H4 (cell line): Measurements from ENCODE around the gene RPA3. TPM values are rescaled to one million over a fixed set of nuclear protein-coding genes. Genes with fewer than 3 reads are reported as not detected.
A peak's percentile ranks its signal among the peaks of the same experiment; 100 is the strongest.

Experiments
- DNase-seq: peaks from one replicate; pipeline ENCODE4 v3.0.0-alpha.2; 2015; ENCODE audit warnings: low spot score
- total RNA-seq: library from RNA; depleted of rRNA; stranded (reverse); fragments of >200 nt; shearing (Covaris generic); gene quantifications from 2 replicates; pipeline ENCODE4 v1.2.3, GENCODE V29; 2014; rRNA removed

Gene RPA3
- 228 and 233 TPM in 2 replicates for total RNA-seq

GRCh38 chr7:7718492-7718891 lies at the start of gene RPA3:
Gene RPA3, minus strand, starts transcription at chr7:7718607. Its CDS starts 78,189 bp downstream, at chr7:7640418.
- DNase-seq = no peak

GRCh38 chr7:7766671-7767070 lies 48.3 kb upstream of the RPA3 start:
- DNase-seq = no peak

- no peak for DNase-seq
Measured at GRCh38 chr7:7765422-7765821, 47.0 kb upstream of the RPA3 start.

- no peak for DNase-seq
Measured at GRCh38 chr7:7764520-7765396, 46.4 kb upstream of the RPA3 start.

- DNase-seq = peak; percentile 72
Measured at GRCh38 chr7:7761974-7762779, 43.8 kb upstream of the RPA3 start.

GRCh38 chr7:7761340-7761973 lies 43.0 kb upstream of the RPA3 start:
- DNase-seq = peak; percentile 64

- DNase-seq = no peak
Measured at GRCh38 chr7:7757576-7757975, 39.2 kb upstream of the RPA3 start.

GRCh38 chr7:7756577-7756976 lies 38.2 kb upstream of the RPA3 start:
- DNase-seq = no peak

- DNase-seq = no peak
Measured at GRCh38 chr7:7751243-7752092, 33.1 kb upstream of the RPA3 start.

GRCh38 chr7:7750571-7751242 lies 32.3 kb upstream of the RPA3 start:
- DNase-seq = no peak

- no peak for DNase-seq
Measured at GRCh38 chr7:7746458-7746857, 28.1 kb upstream of the RPA3 start.

- DNase-seq = no peak
Measured at GRCh38 chr7:7745966-7746365, 27.6 kb upstream of the RPA3 start.

- no peak for DNase-seq
Measured at GRCh38 chr7:7745258-7745657, 26.9 kb upstream of the RPA3 start.

GRCh38 chr7:7742223-7742622 lies 23.8 kb upstream of the RPA3 start:
- no peak for DNase-seq

GRCh38 chr7:7740037-7740355 lies 21.6 kb upstream of the RPA3 start:
- no peak for DNase-seq

GRCh38 chr7:7739204-7740036 lies 21.0 kb upstream of the RPA3 start:
- no peak for DNase-seq

- no peak for DNase-seq
Measured at GRCh38 chr7:7738622-7739021, 20.2 kb upstream of the RPA3 start.

GRCh38 chr7:7738177-7738576 lies 19.8 kb upstream of the RPA3 start:
- no peak for DNase-seq

- DNase-seq = no peak
Measured at GRCh38 chr7:7737674-7738073, 19.3 kb upstream of the RPA3 start.

- no peak for DNase-seq
Measured at GRCh38 chr7:7736671-7737070, 18.3 kb upstream of the RPA3 start.
